GM12878 (cell line): ENCODE results near the gene PRRT1. TPM values are rescaled to one million over a fixed set of nuclear protein-coding genes. Genes with fewer than 3 reads are reported as not detected.

Experiments
- ATAC-seq: fragments of 200-7000 bp; cut with Tn5 transposase; 3 replicates; pipeline ENCODE4 v1.9.1; 2020; ENCODE audit warnings: mild to moderate bottlenecking, moderate library complexity
- BruUV-seq: library from RNA; stranded (reverse); fragments of 400-500 nt; replicated peaks from 2 replicates; lab custom pipeline; 2021; lab: Mats Ljungman, UMichigan
- CTCF ChIA-PET: fragments of 300-600 bp; sonication (Branson Sonifier 250); formaldehyde crosslinking; extraction: SDS; loops from one replicate; lab custom pipeline; 2021; ENCODE audit warnings: inconsistent platforms; lab: Yijun Ruan, JAX
- POLR2A ChIA-PET: fragments of 350-600 bp; formaldehyde crosslinking; extraction: SDS; loops from one replicate; lab custom pipeline; 2021; ENCODE audit warnings: inconsistent platforms; lab: Charles Lee
- RAD21 ChIA-PET: fragments of 300-600 bp; sonication (Branson Sonifier 250); formaldehyde crosslinking; loops from one replicate; lab custom pipeline; 2023; ENCODE audit warnings: antibody characterized with exemption; ENCODE audit not compliant: unreplicated experiment; lab: Charles Lee
- SMC1A ChIA-PET: fragments of 300-600 bp; sonication (Branson Sonifier 250); formaldehyde crosslinking; loops from one replicate; lab custom pipeline; 2023; ENCODE audit not compliant: unreplicated experiment, uncharacterized antibody; lab: Charles Lee
- DNase-seq: peaks from one replicate; pipeline ENCODE4 v3.0.0-alpha.2; 2011; ENCODE audit warnings: low read depth, low spot score
- FAIRE-seq: peaks from 3 replicates; lab custom pipeline; 2011; peaks lifted over from hg19 to GRCh38; lab: Jason Lieb, UNC
- H2AFZ ChIP-seq: 2 replicates; pipeline ENCODE4 v1.6.0; 2011; ENCODE audit warnings: low read depth, low read length, control low read depth; ENCODE audit not compliant: control insufficient read depth
- H3K27ac ChIP-seq: 2 replicates; pipeline ENCODE4 v1.5.1; 2011; ENCODE audit warnings: control low read depth; ENCODE audit not compliant: control insufficient read depth, insufficient read depth
- H3K27me3 ChIP-seq, 2 experiments: replicated peaks in 1 of 2; 2 replicates each; pipeline versions ENCODE4 v1.6.0 to v1.6.1; 2011; ENCODE audit warnings: low read length in 1 of 2; ENCODE audit not compliant: control insufficient read depth in 2 of 2, insufficient read depth in 2 of 2
- H3K36me3 ChIP-seq, 2 experiments: 2 replicates each; pipeline ENCODE4 v1.5.1; 2011; ENCODE audit warnings: low read length in 1 of 2; ENCODE audit not compliant: control insufficient read depth in 2 of 2, insufficient read depth in 2 of 2
- H3K4me1 ChIP-seq: 2 replicates; pipeline ENCODE4 v1.6.1; 2011; ENCODE audit warnings: mild to moderate bottlenecking, low read length, moderate library complexity, mixed read lengths; ENCODE audit not compliant: control insufficient read depth, insufficient read depth
- H3K4me2 ChIP-seq: 2 replicates; pipeline ENCODE4 v1.6.0; 2011; ENCODE audit warnings: control low read depth; ENCODE audit not compliant: control insufficient read depth, insufficient read depth
- H3K4me3 ChIP-seq: fragments of 200-600 bp; sonication (generic); 2 replicates; pipeline ENCODE4 v1.5.1; 2016
- H3K79me2 ChIP-seq: 2 replicates; pipeline ENCODE4 v1.6.0; 2011; ENCODE audit warnings: low read length; ENCODE audit not compliant: control insufficient read depth, insufficient read depth
- H3K9ac ChIP-seq: 2 replicates; pipeline ENCODE4 v1.8.0; 2011; ENCODE audit warnings: low read length, control low read depth, mixed read lengths; ENCODE audit not compliant: control insufficient read depth, insufficient read depth
- H3K9me3 ChIP-seq: replicated peaks from 3 replicates; pipeline ENCODE4 v1.5.1; 2011; ENCODE audit warnings: mild to moderate bottlenecking, low read length; ENCODE audit not compliant: control insufficient read depth, insufficient read depth
- H4K20me1 ChIP-seq: 2 replicates; pipeline ENCODE4 v1.6.0; 2011; ENCODE audit not compliant: control insufficient read depth, insufficient read depth
- CHD2 ChIP-seq: IDR thresholded peaks from 2 replicates; pipeline ENCODE4 v1.6.1; 2011; ENCODE audit warnings: low read depth, low read length, improper control_type of control experiment, borderline replicate concordance
- CHD4 ChIP-seq: fragments of 200-600 bp; sonication (generic); IDR thresholded peaks from 2 replicates; pipeline ENCODE4 v1.6.1; 2016; ENCODE audit warnings: mild to moderate bottlenecking
- JUNB ChIP-seq: IDR thresholded peaks from 2 replicates; pipeline ENCODE4 v1.6.1; 2016; ENCODE audit warnings: antibody characterized with exemption, mild to moderate bottlenecking
- MTA2 ChIP-seq: fragments of 450-650 bp; IDR thresholded peaks from 2 replicates; pipeline ENCODE4 v1.6.1; 2016; ENCODE audit warnings: low read depth, mild to moderate bottlenecking, moderate library complexity
- MTA3 ChIP-seq: IDR thresholded peaks from 2 replicates; pipeline ENCODE4 v1.6.1; 2012; ENCODE audit warnings: low read length, inconsistent platforms, borderline replicate concordance
- POLR2A ChIP-seq: IDR thresholded peaks from 2 replicates; pipeline ENCODE4 v1.6.1; 2011; ENCODE audit warnings: low read depth, mild to moderate bottlenecking, low read length
- RAD51 ChIP-seq: fragments of 450-650 bp; IDR thresholded peaks from 2 replicates; pipeline ENCODE4 v1.6.1; 2016; ENCODE audit warnings: moderate library complexity, mild to moderate bottlenecking, inconsistent platforms
- ZNF24 ChIP-seq: fragments of 450-650 bp; IDR thresholded peaks from 2 replicates; pipeline ENCODE4 v1.6.1; 2017; ENCODE audit warnings: antibody characterized with exemption, mild to moderate bottlenecking
- ZSCAN29 ChIP-seq: fragments of 450-650 bp; IDR thresholded peaks from 2 replicates; pipeline ENCODE4 v1.6.1; 2017; ENCODE audit warnings: mild to moderate bottlenecking, moderate library complexity
- WGBS: methylation state at CpG from one replicate; pipeline ENCODE4 v1.1.6; 2016; ENCODE audit warnings: low lambda C conversion rate; ENCODE audit not compliant: insufficient replicate concordance, insufficient coverage; ENCODE audit errors: missing lambda C conversion rate; 5-methylcytosine and 5-hydroxymethylcytosine counted together
- in situ Hi-C: fragments of 300-500 bp; cut with MboI; formaldehyde crosslinking; loops from 9 replicates; pipeline ENCODE4 v1.14.3; 2018; ENCODE audit warnings: mixed read lengths
- intact Hi-C: fragments of 100-400 bp; cut with micrococcal nuclease; formaldehyde crosslinking; loops from one replicate; pipeline ENCODE4 v1.14.2; 2022; ENCODE audit not compliant: unreplicated experiment
- polyA plus RNA-seq, 11 experiments: library from polyadenylated mRNA; depleted of rRNA in 4 of 11; unstranded in 6 of 11; stranded (reverse) in 5 of 11; fragments of >200 nt; fragmentation: Nextera tagmentation in 4 of 11; fragmentation: Illumina TruSeq in 1 of 11; extraction: Ambion mirVana in 4 of 11; extraction: Trizol in 1 of 11; gene quantifications; 1 replicate in 1 of 11; 2 replicates in 10 of 11; pipeline versions ENCODE4 v1.2.1 to v1.2.3, GENCODE V29; 2011 to 2016; ENCODE audit warnings: inconsistent platforms in 2 of 11, missing spikeins in 2 of 11, low read depth in 1 of 11
- total RNA-seq, 4 experiments: library from RNA; depleted of rRNA in 3 of 4; stranded (reverse); fragments of >200 nt in 3 of 4; fragmentation: Illumina TruSeq in 1 of 4; extraction: Trizol in 1 of 4; gene quantifications; 2 replicates each; pipeline versions ENCODE4 v1.2.1 to v1.2.3, GENCODE V29; 2013 to 2021
- TF ChIP-seq, protein P1 (sequence below): fragments of 450-650 bp; IDR thresholded peaks from 2 replicates; pipeline ENCODE4 v1.6.1; 2017; ENCODE audit warnings: mild to moderate bottlenecking, low read depth, inconsistent platforms; ENCODE audit not compliant: poor library complexity, severe bottlenecking
- TF ChIP-seq, protein P2 (sequence below): fragments of 450-650 bp; IDR thresholded peaks from 2 replicates; pipeline ENCODE4 v1.6.1; 2017; ENCODE audit warnings: low read depth, mild to moderate bottlenecking, moderate library complexity
- TF ChIP-seq, protein P3 (sequence below): IDR thresholded peaks from 2 replicates; pipeline ENCODE4 v1.6.1; 2011; ENCODE audit warnings: borderline replicate concordance, low read depth, mild to moderate bottlenecking, moderate library complexity, low read length; ENCODE audit not compliant: insufficient read depth, poor library complexity, severe bottlenecking

PRRT1 gene
- total and polyA plus RNA-seq, 10 of the 15 experiments (the other 5 are each of a cell fraction or from before 2014, with no cell fraction given), result 0.04 to 0.15 (median 0.10) TPM; not detected in 6

DNA sequence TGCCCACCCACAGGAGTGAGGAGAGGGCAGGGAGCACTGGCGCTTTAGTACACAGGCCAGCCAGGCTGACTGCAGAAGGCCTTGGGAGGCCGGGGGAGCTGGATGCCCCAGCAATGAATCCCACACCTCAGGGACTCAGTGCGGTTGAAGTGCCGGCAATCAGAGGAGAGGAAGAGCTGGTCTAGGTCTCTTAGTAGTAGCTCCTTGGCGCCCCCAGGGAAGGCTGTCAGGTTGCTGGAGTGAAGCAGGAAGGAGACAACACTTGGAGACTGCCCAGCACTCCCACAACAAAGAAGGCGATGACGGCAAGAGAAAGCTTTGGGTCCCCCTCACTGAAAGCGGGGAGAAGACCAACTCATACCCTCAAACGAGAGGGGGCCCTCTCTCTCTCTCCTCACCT lies 34.3 kb downstream of the PRRT1 start:
- POLR2A ChIA-PET, result no interaction called here
- CTCF ChIA-PET, result interaction anchor here (1.0 to 3.3 kb wide), 8 partner anchors 11 to 583 kb away, joined by 3 to 48 read pairs (median 4); partner anchors contain the start of genes AGPAT1, ATF6B and FKBPL
- in situ Hi-C loops, result no loop called here
- H3K27me3 ChIP-seq, result no peaks in the 10 kb centered on the region
- no peak for DNase-seq
- no peak for FAIRE-seq
- H3K4me1 ChIP-seq, result no peaks in the 10 kb centered on the region
- intact Hi-C loops, result loop anchor here (5.0 to 10.0 kb wide), 2 partner anchors 125 to 667 kb away; no protein-coding TSS in a partner anchor
- TF ChIP-seq MTA2 (no peak), ZSCAN29 (no peak), ZNF24 (no peak), CHD4 (no peak), CHD2 (no peak), MTA3 (no peak), JUNB (no peak), POLR2A (no peak), RAD51 (no peak)
- TF ChIP-seq, protein P1, sequence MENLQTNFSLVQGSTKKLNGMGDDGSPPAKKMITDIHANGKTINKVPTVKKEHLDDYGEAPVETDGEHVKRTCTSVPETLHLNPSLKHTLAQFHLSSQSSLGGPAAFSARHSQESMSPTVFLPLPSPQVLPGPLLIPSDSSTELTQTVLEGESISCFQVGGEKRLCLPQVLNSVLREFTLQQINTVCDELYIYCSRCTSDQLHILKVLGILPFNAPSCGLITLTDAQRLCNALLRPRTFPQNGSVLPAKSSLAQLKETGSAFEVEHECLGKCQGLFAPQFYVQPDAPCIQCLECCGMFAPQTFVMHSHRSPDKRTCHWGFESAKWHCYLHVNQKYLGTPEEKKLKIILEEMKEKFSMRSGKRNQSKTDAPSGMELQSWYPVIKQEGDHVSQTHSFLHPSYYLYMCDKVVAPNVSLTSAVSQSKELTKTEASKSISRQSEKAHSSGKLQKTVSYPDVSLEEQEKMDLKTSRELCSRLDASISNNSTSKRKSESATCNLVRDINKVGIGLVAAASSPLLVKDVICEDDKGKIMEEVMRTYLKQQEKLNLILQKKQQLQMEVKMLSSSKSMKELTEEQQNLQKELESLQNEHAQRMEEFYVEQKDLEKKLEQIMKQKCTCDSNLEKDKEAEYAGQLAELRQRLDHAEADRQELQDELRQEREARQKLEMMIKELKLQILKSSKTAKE, result no peak
- TF ChIP-seq, protein P2, sequence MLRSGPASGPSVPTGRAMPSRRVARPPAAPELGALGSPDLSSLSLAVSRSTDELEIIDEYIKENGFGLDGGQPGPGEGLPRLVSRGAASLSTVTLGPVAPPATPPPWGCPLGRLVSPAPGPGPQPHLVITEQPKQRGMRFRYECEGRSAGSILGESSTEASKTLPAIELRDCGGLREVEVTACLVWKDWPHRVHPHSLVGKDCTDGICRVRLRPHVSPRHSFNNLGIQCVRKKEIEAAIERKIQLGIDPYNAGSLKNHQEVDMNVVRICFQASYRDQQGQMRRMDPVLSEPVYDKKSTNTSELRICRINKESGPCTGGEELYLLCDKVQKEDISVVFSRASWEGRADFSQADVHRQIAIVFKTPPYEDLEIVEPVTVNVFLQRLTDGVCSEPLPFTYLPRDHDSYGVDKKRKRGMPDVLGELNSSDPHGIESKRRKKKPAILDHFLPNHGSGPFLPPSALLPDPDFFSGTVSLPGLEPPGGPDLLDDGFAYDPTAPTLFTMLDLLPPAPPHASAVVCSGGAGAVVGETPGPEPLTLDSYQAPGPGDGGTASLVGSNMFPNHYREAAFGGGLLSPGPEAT, result no peak
- TF ChIP-seq, protein P3, sequence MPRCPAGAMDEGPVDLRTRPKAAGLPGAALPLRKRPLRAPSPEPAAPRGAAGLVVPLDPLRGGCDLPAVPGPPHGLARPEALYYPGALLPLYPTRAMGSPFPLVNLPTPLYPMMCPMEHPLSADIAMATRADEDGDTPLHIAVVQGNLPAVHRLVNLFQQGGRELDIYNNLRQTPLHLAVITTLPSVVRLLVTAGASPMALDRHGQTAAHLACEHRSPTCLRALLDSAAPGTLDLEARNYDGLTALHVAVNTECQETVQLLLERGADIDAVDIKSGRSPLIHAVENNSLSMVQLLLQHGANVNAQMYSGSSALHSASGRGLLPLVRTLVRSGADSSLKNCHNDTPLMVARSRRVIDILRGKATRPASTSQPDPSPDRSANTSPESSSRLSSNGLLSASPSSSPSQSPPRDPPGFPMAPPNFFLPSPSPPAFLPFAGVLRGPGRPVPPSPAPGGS, result no peak
- TF ChIP-seq, all 136 proteins: peak for 0
- Histone ChIP-seq H3K36me3 (peaks cover 7 to 27% of the 10 kb centered on the region in 2 experiments), H3K9me3 (no peaks in the 10 kb centered on the region), H4K20me1 (no peaks in the 10 kb centered on the region; the same call in 1 of the 2 replicates), H3K9ac (no peak overlapping the region), H3K4me3 (no peak overlapping the region), H3K79me2 (no peaks in the 10 kb centered on the region), H3K27ac (no peak overlapping the region), H3K4me2 (no peak overlapping the region), H2AFZ (no peak overlapping the region)
- 81% methylated on average over 9 of the region's 9 CpGs for WGBS
- SMC1A ChIA-PET, result interaction anchor here (1.4 to 1.7 kb wide), 2 partner anchors 11 to 78 kb away, joined by 5 read pairs; partner anchors contain the start of gene ATF6B
- RAD21 ChIA-PET, result no interaction called here
- BruUV-seq, result no TSS peak
- ATAC-seq, result no peak
